Measurements from ENCODE around the gene LUC7L3. TPM values are rescaled to one million over a fixed set of nuclear protein-coding genes. Genes with fewer than 3 reads are reported as not detected.
"Not testable (repeated sequence)": the region's sequence is repeated elsewhere in the genome, so short reads cannot be mapped to it uniquely, and the experiment has no call there.

Gene LUC7L3
- total RNA-seq, 4 donors from 2014 or later = 80.8 to 114 (median 105) TPM

GRCh38 chr17:50715471-50715870 lies 3.9 kb upstream of the LUC7L3 start:
- Histone ChIP-seq H3K4me3 (no peak overlapping the region), H3K27ac (no peak overlapping the region), H3K9me3 (no peaks in the 10 kb centered on the region), H3K4me1 (peaks cover 0 to 3% (median 0%) of the 10 kb centered on the region in 4 donors), H3K27me3 (no peaks in the 10 kb centered on the region), H3K36me3 (no peaks in the 10 kb centered on the region)
- no peak for TF ChIP-seq POLR2A (IDR thresholded peaks at IDR 0.05)
- TF ChIP-seq EP300 (IDR thresholded peaks at IDR 0.05) = no peak
- no peak for TF ChIP-seq CTCF (IDR thresholded peaks at IDR 0.05)
- WGBS, 2 donors = 91 to 97% methylated on average over 3 of the region's 3 CpGs
- no peak for DNase-seq (ENCODE audit: low spot score in 2 of 2)

- DNase-seq (ENCODE audit: low spot score in 2 of 2) = peak in 1 of 2 donors; percentile 15
- H3K27me3 ChIP-seq = no peaks in the 10 kb centered on the region
- peak overlapping the region; percentile 85 to 97 (median 92) for H3K4me3 ChIP-seq
- no peaks in the 10 kb centered on the region for H3K36me3 ChIP-seq
- H3K27ac ChIP-seq = peak overlapping the region; percentile 97 to 100 (median 98)
- no peaks in the 10 kb centered on the region for H3K9me3 ChIP-seq
- TF ChIP-seq CTCF (IDR thresholded peaks at IDR 0.05) (no peak), EP300 (IDR thresholded peaks at IDR 0.05) (no peak), POLR2A (IDR thresholded peaks at IDR 0.05) (no peak)
- WGBS, 2 donors = 0 to 1% methylated on average over 25 of the region's 25 CpGs
- H3K4me1 ChIP-seq = peaks cover 0 to 40% (median 21%) of the 10 kb centered on the region in 4 donors
These were observed 756 bp downstream of the LUC7L3 start for GRCh38 chr17:50719924-50720794.

- no peak for TF ChIP-seq CTCF (IDR thresholded peaks at IDR 0.05)
- TF ChIP-seq POLR2A (IDR thresholded peaks at IDR 0.05) = no peak
- no peak for TF ChIP-seq EP300 (IDR thresholded peaks at IDR 0.05)
- H3K4me3 ChIP-seq = peak overlapping the region; percentile 85 to 97 (median 92)
- no peaks in the 10 kb centered on the region for H3K9me3 ChIP-seq
- DNase-seq (ENCODE audit: low spot score in 2 of 2) = no peak
- H3K27me3 ChIP-seq = no peaks in the 10 kb centered on the region
- H3K27ac ChIP-seq = peak overlapping the region in 3 of 4 donors; percentile 97 to 100 (median 98)
- no peaks in the 10 kb centered on the region for H3K36me3 ChIP-seq
- peaks cover 0 to 53% (median 30%) of the 10 kb centered on the region in 4 donors for H3K4me1 ChIP-seq
- 6 to 8% methylated on average over 7 of the region's 7 CpGs for WGBS, 2 donors
These were observed 2.0 kb downstream of the LUC7L3 start for GRCh38 chr17:50721194-50722010.

- no peak for DNase-seq (ENCODE audit: low spot score in 2 of 2)
- no peak overlapping the region for H3K4me3 ChIP-seq
- H3K9me3 ChIP-seq = no peaks in the 10 kb centered on the region
- H3K27me3 ChIP-seq = no peaks in the 10 kb centered on the region
- H3K4me1 ChIP-seq = peaks cover 0 to 66% (median 41%) of the 10 kb centered on the region in 4 donors
- TF ChIP-seq POLR2A (IDR thresholded peaks at IDR 0.05) (no peak), CTCF (IDR thresholded peaks at IDR 0.05) (no peak), EP300 (IDR thresholded peaks at IDR 0.05) (no peak)
- WGBS, 2 donors = 43 to 53% methylated on average over 3 of the region's 3 CpGs
- H3K27ac ChIP-seq = no peak overlapping the region
- no peaks in the 10 kb centered on the region for H3K36me3 ChIP-seq
These were observed 3.3 kb downstream of the LUC7L3 start for GRCh38 chr17:50722746-50723145.

- not testable (repeated sequence) for DNase-seq (ENCODE audit: low spot score in 2 of 2); H3K9me3 ChIP-seq; H3K36me3 ChIP-seq; H3K27me3 ChIP-seq; H3K27ac ChIP-seq; H3K4me3 ChIP-seq
- peaks cover 0 to 83% (median 49%) of the 10 kb centered on the region in 4 donors for H3K4me1 ChIP-seq
- WGBS, 2 donors = 87 to 92% methylated on average over 6 of the region's 6 CpGs
These were observed 5.2 kb downstream of the LUC7L3 start for GRCh38 chr17:50724622-50725021.
